GM12801 (cell line): ENCODE measurements around the gene SMPX.

Experiments
- TF ChIP-seq, protein P1 (sequence below): IDR thresholded peaks from one replicate; pipeline ENCODE4 v1.5.1; 2011; ENCODE audit warnings: control low read depth; ENCODE audit not compliant: insufficient read length; ENCODE audit errors: extremely low read depth

Gene SMPX

DNA sequence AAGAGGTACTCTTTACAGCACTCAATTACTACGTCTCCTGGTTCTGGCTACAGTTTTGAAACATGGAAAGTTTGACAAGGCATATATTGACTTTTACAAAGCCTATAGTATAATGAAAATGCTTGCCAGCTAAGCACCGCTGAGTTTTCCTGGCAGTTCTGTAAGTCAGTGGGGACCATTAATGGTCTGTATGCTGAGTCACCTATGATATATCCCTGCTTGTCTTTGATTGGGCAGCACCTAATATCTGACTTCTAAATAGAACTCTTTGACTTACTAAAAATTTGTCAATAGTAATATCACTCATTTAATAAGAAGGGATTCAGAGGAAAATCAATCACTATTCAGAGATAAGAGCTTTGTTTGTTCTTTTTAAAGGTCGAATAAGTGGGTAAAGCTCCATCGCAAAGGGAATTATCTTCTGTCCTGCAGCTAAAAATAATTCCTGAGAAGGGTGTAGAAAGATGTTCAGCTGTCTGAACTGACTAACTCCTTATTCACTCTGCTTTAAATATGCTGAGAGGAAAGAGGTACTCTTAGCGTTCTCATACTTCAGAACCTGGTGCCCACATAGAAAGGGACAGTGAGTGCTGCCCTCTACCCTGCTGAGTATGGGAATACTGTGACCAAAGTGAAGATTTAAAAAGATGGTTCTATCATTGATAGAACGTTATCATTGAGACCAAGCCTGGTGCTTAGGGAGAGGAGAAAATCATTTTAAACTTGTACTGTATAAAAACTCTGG lies 959 bp downstream of the SMPX start:
- TF ChIP-seq, protein P1, sequence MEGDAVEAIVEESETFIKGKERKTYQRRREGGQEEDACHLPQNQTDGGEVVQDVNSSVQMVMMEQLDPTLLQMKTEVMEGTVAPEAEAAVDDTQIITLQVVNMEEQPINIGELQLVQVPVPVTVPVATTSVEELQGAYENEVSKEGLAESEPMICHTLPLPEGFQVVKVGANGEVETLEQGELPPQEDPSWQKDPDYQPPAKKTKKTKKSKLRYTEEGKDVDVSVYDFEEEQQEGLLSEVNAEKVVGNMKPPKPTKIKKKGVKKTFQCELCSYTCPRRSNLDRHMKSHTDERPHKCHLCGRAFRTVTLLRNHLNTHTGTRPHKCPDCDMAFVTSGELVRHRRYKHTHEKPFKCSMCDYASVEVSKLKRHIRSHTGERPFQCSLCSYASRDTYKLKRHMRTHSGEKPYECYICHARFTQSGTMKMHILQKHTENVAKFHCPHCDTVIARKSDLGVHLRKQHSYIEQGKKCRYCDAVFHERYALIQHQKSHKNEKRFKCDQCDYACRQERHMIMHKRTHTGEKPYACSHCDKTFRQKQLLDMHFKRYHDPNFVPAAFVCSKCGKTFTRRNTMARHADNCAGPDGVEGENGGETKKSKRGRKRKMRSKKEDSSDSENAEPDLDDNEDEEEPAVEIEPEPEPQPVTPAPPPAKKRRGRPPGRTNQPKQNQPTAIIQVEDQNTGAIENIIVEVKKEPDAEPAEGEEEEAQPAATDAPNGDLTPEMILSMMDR, result no peak

DNA sequence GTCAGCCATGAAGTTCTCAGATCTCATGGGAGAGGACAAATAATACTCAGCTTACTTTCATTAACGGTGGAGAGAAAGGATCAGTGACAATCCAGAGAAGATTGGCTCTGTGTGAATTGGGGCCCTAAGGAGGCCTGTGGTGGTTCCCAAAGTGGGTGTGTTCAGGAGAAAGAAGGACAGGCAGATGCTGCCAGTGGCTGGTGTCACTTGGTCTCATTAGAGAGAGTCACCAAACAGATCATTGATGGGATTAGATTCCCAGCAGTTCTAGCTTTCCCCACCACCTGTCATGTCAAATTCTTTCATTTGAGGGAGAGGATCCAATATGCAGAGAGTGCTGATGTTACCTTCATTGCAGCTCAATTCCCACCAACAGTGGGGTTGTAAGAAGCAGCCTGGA lies 8.0 kb downstream of the SMPX start:
- TF ChIP-seq, protein P1, result no peak

DNA sequence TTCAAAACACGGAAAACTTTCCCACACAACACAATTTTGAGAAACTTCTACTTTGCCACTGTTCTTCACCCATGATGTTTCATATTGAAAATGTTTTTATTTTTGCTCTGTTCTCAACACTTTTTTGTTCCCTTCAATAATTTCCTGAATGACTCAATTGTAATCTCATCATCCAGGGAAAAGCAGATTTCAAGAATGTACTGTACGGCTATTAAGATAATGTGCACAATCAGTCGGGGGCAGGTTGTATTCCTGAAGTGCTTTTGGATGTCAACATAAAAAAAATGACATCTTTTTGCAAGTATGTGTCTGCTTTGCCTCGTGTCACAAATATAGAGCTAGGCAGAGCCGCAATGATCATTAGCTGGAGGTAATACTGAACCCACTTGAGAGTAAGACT lies 9.7 kb downstream of the SMPX start:
- TF ChIP-seq, protein P1, result no peak

DNA sequence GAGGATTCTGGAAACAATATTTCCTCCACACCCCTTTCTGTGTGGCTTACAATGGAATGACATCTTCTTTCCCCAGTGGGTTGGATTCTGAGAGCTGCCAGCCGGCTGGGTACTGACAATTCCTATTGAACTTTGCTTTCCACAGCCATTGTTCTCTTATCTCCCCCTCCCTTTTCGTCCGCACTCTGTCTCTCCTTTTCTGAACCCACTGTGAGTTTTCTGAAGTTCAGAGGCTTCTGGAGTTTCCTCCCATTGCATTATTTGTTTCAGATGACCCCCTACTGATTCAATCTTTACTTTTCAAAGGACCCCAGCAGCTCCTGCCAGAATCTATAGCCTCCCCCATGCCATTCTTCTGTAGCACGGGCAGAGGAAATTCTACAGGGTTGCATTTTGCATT lies 10.4 kb downstream of the SMPX start:
- TF ChIP-seq, protein P1, result no peak

DNA sequence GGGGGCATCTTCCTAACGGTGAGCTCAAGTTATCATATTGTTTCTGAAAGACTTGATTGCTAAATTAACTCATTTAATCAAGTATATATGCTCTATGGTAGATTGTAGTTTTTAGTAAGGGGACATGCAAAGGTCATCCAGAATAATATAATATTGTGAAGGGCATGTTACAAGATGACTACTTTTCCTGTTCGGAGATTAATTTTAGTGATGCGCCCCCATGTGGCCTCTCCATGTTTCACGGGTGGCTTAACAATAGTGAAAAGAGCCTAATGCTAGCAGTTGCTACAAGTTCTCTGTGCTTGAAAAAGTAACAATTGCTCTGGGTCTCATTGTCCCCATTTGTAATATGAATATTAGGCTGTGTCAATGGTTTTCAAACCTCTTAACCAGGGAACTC lies 12.2 kb downstream of the SMPX start:
- TF ChIP-seq, protein P1, result no peak

DNA sequence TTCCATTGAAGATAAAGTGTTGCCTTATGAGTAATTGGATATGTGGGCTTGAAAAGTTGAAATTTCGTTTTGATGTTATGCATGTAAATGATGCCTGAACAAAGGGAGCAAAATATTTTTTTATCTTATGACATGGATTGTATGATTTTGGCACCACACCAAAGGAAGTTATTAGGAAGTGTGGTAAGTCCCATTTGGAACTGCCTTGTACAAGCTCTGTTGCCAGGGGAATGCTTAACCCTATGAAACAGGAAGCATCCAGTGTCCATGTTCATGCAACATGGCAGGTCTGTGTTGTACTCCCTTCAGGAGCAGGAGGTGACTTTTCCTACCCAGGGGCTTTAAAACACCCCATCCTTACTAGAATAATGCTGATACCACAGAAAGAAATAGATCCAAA lies 13.2 kb downstream of the SMPX start:
- TF ChIP-seq, protein P1, result no peak

DNA sequence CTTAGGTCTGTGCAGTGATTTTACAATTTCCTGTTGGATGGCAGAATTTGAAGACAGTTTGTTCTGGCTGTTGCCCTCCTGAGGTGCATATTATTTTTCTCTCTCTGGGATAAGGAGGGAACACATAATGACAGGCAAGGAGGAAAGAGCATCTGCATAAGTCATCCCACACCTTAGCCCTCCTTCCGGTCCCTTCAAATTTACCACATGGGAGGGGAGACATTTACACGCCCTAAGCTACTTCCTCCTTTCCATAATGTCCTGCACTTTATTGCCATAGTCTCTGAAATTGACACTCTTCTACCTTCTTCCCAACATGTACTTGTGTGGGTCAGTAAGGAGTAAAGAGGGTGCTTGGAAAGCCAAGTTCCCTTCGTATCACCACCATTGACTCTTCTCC lies 13.9 kb downstream of the SMPX start:
- TF ChIP-seq, protein P1, result no peak
